ENCODE measurements around the gene TC2N. TPM values are rescaled to one million over a fixed set of nuclear protein-coding genes. Genes with fewer than 3 reads are reported as not detected.
"Not testable (repeated sequence)": the region's sequence is repeated elsewhere in the genome, so short reads cannot be mapped to it uniquely, and the experiment has no call there.

TC2N gene
- total RNA-seq, 1 donor from 2014 or later, result 2.5 TPM

DNA sequence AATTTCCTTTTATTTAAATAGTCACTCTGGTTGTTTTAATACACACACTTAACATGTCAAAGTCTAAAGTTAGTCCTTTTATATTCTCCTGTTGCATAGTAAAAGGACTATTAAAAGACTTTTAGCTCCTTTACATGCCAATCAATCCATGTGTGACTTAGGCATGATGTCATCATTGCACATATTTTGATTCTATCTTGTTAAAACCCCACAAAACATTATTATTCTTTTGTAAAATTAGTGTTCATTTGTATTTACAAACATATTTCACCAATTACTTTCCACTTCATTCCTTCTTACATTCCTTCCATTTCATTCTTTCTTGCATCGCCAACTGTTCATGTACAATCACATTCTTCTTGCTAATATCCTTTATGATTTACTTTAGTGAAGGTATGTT lies 39.6 kb downstream of the TC2N start:
- H3K27me3 Mint-ChIP-seq (ENCODE audit: unreplicated experiment), result no peaks in the 10 kb centered on the region
- no peak overlapping the region for H3K4me3 Mint-ChIP-seq (ENCODE audit: unreplicated experiment)
- no peak overlapping the region for H3K27ac Mint-ChIP-seq (ENCODE audit: unreplicated experiment)
- peaks cover 2% of the 10 kb centered on the region for H3K9me3 Mint-ChIP-seq (ENCODE audit: unreplicated experiment)
- no peak for DNase-seq
- H3K4me1 Mint-ChIP-seq (ENCODE audit: low read depth, unreplicated experiment), result no peaks in the 10 kb centered on the region
- no peaks in the 10 kb centered on the region for H3K36me3 Mint-ChIP-seq (ENCODE audit: unreplicated experiment)
- TF ChIP-seq, protein P1, sequence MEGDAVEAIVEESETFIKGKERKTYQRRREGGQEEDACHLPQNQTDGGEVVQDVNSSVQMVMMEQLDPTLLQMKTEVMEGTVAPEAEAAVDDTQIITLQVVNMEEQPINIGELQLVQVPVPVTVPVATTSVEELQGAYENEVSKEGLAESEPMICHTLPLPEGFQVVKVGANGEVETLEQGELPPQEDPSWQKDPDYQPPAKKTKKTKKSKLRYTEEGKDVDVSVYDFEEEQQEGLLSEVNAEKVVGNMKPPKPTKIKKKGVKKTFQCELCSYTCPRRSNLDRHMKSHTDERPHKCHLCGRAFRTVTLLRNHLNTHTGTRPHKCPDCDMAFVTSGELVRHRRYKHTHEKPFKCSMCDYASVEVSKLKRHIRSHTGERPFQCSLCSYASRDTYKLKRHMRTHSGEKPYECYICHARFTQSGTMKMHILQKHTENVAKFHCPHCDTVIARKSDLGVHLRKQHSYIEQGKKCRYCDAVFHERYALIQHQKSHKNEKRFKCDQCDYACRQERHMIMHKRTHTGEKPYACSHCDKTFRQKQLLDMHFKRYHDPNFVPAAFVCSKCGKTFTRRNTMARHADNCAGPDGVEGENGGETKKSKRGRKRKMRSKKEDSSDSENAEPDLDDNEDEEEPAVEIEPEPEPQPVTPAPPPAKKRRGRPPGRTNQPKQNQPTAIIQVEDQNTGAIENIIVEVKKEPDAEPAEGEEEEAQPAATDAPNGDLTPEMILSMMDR (IDR thresholded peaks at IDR 0.05; ENCODE audit: partially characterized antibody, unreplicated experiment), result no peak

DNA sequence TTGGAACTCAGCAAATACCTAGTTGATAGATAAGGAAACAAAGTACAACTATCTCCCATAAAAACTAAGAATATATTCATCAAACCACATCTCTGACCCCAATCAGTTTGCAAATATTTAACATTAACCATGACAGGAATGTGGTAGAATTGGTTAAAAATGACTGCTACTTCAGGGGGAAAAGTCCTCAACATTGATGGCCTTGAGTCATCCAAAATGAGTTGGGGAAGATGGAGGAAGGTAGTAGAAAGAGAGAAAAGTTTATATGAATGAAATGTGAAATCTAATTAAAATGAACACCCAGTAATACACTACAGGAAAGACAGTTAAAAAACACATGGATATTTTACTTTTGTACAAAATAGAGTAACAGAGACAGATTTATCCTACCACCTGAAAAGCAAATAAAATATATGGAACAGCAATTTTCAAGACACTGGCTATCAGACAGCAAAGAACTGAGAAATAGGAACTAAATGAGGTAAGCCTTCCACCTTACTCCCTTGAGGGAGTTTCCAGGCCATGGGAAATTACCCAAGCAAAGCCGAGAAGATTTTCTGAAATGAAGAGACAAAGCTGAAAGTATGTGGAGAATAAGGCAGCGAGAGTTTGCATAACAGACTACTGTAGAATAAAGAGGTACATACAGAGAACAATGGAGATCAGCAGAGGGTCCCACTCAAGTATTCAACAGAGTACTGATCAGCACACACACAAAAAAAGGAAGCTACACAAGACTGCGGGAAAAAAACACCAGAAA lies 49.6 kb downstream of the TC2N start:
- no peak for DNase-seq
- Mint-ChIP-seq H3K27ac (ENCODE audit: unreplicated experiment) (no peak overlapping the region), H3K4me3 (ENCODE audit: unreplicated experiment) (no peak overlapping the region), H3K9me3 (ENCODE audit: unreplicated experiment) (no peaks in the 10 kb centered on the region), H3K36me3 (ENCODE audit: unreplicated experiment) (no peaks in the 10 kb centered on the region), H3K4me1 (ENCODE audit: low read depth, unreplicated experiment) (no peaks in the 10 kb centered on the region), H3K27me3 (ENCODE audit: unreplicated experiment) (no peaks in the 10 kb centered on the region)
- TF ChIP-seq, protein P1 (IDR thresholded peaks at IDR 0.05; ENCODE audit: partially characterized antibody, unreplicated experiment), result no peak

DNA sequence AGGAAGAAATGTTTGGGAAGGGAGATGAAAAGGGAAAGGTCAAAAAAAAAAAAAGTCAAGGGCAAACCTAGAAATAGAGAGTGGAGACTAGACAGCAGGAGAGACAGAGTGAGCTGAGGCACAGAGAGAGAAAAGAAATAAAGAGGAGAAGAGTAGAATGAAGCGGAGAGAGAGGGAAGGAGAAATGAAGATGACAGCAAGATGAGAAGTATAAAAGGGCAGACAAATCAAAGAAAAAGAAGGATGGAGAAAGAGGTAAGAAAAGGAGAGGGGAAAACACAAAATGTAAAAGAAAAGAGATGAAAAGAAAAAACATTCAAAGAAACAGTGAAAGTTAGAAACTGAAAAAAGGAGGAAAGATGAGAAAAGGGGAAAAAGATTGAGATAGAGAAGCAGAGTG lies 53.0 kb downstream of the TC2N start:
- TF ChIP-seq, protein P1 (IDR thresholded peaks at IDR 0.05; ENCODE audit: partially characterized antibody, unreplicated experiment), result no peak
- H3K27me3 Mint-ChIP-seq (ENCODE audit: unreplicated experiment), result no peaks in the 10 kb centered on the region
- H3K27ac Mint-ChIP-seq (ENCODE audit: unreplicated experiment), result no peak overlapping the region
- peaks cover 10% of the 10 kb centered on the region for H3K36me3 Mint-ChIP-seq (ENCODE audit: unreplicated experiment)
- H3K9me3 Mint-ChIP-seq (ENCODE audit: unreplicated experiment), result peaks cover 3% of the 10 kb centered on the region
- no peaks in the 10 kb centered on the region for H3K4me1 Mint-ChIP-seq (ENCODE audit: low read depth, unreplicated experiment)
- no peak for DNase-seq
- H3K4me3 Mint-ChIP-seq (ENCODE audit: unreplicated experiment), result no peak overlapping the region

DNA sequence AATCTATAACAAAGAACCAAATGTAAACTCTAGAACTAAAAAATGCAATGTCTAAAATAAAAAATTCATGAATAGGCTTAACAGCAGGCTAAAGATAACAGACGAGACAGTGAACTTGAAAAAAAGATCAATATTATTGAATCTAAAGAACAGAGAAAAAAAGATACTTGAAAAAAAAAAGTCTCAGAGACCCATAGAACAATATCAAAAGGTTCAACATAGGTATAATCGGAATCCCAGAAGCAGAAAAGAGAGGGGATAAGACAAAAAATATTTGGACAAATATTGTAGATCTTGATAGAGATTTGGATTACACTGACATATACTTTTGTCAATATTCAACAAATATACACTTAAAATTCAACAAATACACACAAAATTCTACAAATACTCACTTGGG lies 56.6 kb downstream of the TC2N start:
- H3K9me3 Mint-ChIP-seq (ENCODE audit: unreplicated experiment), result peaks cover 10% of the 10 kb centered on the region

DNA sequence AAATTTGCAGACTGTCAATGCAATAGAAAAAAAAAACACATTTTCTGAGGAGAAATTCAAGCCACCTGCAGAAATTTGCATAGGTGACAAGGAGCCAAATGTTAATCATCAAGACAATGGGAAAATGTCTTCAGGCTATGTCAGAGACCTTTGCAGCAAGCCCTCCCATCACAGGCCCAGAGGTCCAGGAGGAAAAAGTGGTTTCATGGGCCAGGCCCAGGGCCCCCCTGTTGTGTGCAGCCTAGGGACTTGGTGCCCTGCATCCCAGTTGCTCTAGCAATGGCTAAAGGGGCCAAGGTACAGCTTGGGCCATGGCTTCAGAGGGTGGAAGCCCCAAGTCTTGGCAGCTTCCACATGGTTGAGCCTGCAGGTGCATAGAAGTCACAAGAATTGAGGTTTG lies 60.6 kb downstream of the TC2N start:
- Mint-ChIP-seq H3K27me3 (ENCODE audit: unreplicated experiment) (no peaks in the 10 kb centered on the region), H3K36me3 (ENCODE audit: unreplicated experiment) (peaks cover 32% of the 10 kb centered on the region), H3K9me3 (ENCODE audit: unreplicated experiment) (peaks cover 11% of the 10 kb centered on the region), H3K4me3 (ENCODE audit: unreplicated experiment) (no peak overlapping the region), H3K27ac (ENCODE audit: unreplicated experiment) (no peak overlapping the region), H3K4me1 (ENCODE audit: low read depth, unreplicated experiment) (no peaks in the 10 kb centered on the region)
- TF ChIP-seq, protein P1 (IDR thresholded peaks at IDR 0.05; ENCODE audit: partially characterized antibody, unreplicated experiment), result no peak
- DNase-seq, result no peak

More for the DNA sequence above, 56.6 kb downstream of the TC2N start:
- Mint-ChIP-seq H3K36me3 (ENCODE audit: unreplicated experiment) (peaks cover 32% of the 10 kb centered on the region), H3K27me3 (ENCODE audit: unreplicated experiment) (no peaks in the 10 kb centered on the region), H3K27ac (ENCODE audit: unreplicated experiment) (no peak overlapping the region), H3K4me3 (ENCODE audit: unreplicated experiment) (no peak overlapping the region), H3K4me1 (ENCODE audit: low read depth, unreplicated experiment) (no peaks in the 10 kb centered on the region)
- TF ChIP-seq, protein P1 (IDR thresholded peaks at IDR 0.05; ENCODE audit: partially characterized antibody, unreplicated experiment), result no peak
- DNase-seq, result no peak

DNA sequence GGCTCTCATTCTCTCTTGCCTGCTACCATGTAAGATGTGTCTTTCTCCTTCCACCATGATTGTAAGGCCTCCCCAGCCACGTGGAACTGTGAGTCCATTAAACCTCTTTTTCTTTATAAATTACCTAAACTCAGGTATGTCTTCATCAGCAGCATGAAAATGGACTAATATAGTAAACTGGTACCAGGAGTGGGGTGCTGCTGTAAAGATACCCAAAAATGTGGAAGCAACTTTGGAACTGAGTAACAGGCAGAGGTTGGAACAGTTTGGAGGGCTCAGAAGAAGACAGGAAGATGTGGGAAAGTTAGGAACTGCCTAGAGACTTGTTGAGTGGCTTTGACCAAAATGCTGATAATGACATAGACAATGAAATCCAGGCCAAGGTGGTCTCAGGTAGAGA lies 61.2 kb downstream of the TC2N start:
- H3K4me3 Mint-ChIP-seq (ENCODE audit: unreplicated experiment); DNase-seq; H3K27me3 Mint-ChIP-seq (ENCODE audit: unreplicated experiment); H3K27ac Mint-ChIP-seq (ENCODE audit: unreplicated experiment); H3K4me1 Mint-ChIP-seq (ENCODE audit: low read depth, unreplicated experiment): not testable (repeated sequence)
- H3K9me3 Mint-ChIP-seq (ENCODE audit: unreplicated experiment), result peaks cover 11% of the 10 kb centered on the region
- H3K36me3 Mint-ChIP-seq (ENCODE audit: unreplicated experiment), result peaks cover 32% of the 10 kb centered on the region

Data from glutamatergic neuron (in vitro differentiated cells).